GM12878 (cell line): Measurements from ENCODE around the gene DNTTIP2. TPM values are rescaled to one million over a fixed set of nuclear protein-coding genes. Genes with fewer than 3 reads are reported as not detected.

Experiments used
- ATAC-seq: fragments of 200-7000 bp; cut with Tn5 transposase; 3 replicates; pipeline ENCODE4 v1.9.1; 2020; ENCODE audit warnings: mild to moderate bottlenecking, moderate library complexity
- BruUV-seq: library from RNA; stranded (reverse); fragments of 400-500 nt; replicated peaks from 2 replicates; lab custom pipeline; 2021; lab: Mats Ljungman, UMichigan
- CTCF ChIA-PET: fragments of 300-600 bp; sonication (Branson Sonifier 250); formaldehyde crosslinking; extraction: SDS; loops from one replicate; lab custom pipeline; 2021; ENCODE audit warnings: inconsistent platforms; lab: Yijun Ruan, JAX
- POLR2A ChIA-PET: fragments of 350-600 bp; formaldehyde crosslinking; extraction: SDS; loops from one replicate; lab custom pipeline; 2021; ENCODE audit warnings: inconsistent platforms; lab: Charles Lee
- RAD21 ChIA-PET: fragments of 300-600 bp; sonication (Branson Sonifier 250); formaldehyde crosslinking; loops from one replicate; lab custom pipeline; 2023; ENCODE audit warnings: antibody characterized with exemption; ENCODE audit not compliant: unreplicated experiment; lab: Charles Lee
- SMC1A ChIA-PET: fragments of 300-600 bp; sonication (Branson Sonifier 250); formaldehyde crosslinking; loops from one replicate; lab custom pipeline; 2023; ENCODE audit not compliant: unreplicated experiment, uncharacterized antibody; lab: Charles Lee
- DNase-seq: peaks from one replicate; pipeline ENCODE4 v3.0.0-alpha.2; 2011; ENCODE audit warnings: low read depth, low spot score
- FAIRE-seq: peaks from 3 replicates; lab custom pipeline; 2011; peaks lifted over from hg19 to GRCh38; lab: Jason Lieb, UNC
- H2AFZ ChIP-seq: 2 replicates; pipeline ENCODE4 v1.6.0; 2011; ENCODE audit warnings: low read depth, low read length, control low read depth; ENCODE audit not compliant: control insufficient read depth
- H3K27ac ChIP-seq: 2 replicates; pipeline ENCODE4 v1.5.1; 2011; ENCODE audit warnings: control low read depth; ENCODE audit not compliant: control insufficient read depth, insufficient read depth
- H3K27me3 ChIP-seq, 2 experiments: replicated peaks in 1 of 2; 2 replicates each; pipeline versions ENCODE4 v1.6.0 to v1.6.1; 2011; ENCODE audit warnings: low read length in 1 of 2; ENCODE audit not compliant: control insufficient read depth in 2 of 2, insufficient read depth in 2 of 2
- H3K36me3 ChIP-seq, 2 experiments: 2 replicates each; pipeline ENCODE4 v1.5.1; 2011; ENCODE audit warnings: low read length in 1 of 2; ENCODE audit not compliant: control insufficient read depth in 2 of 2, insufficient read depth in 2 of 2
- H3K4me1 ChIP-seq: 2 replicates; pipeline ENCODE4 v1.6.1; 2011; ENCODE audit warnings: mild to moderate bottlenecking, low read length, moderate library complexity, mixed read lengths; ENCODE audit not compliant: control insufficient read depth, insufficient read depth
- H3K4me2 ChIP-seq: 2 replicates; pipeline ENCODE4 v1.6.0; 2011; ENCODE audit warnings: control low read depth; ENCODE audit not compliant: control insufficient read depth, insufficient read depth
- H3K4me3 ChIP-seq: fragments of 200-600 bp; sonication (generic); 2 replicates; pipeline ENCODE4 v1.5.1; 2016
- H3K79me2 ChIP-seq: 2 replicates; pipeline ENCODE4 v1.6.0; 2011; ENCODE audit warnings: low read length; ENCODE audit not compliant: control insufficient read depth, insufficient read depth
- H3K9ac ChIP-seq: 2 replicates; pipeline ENCODE4 v1.8.0; 2011; ENCODE audit warnings: low read length, control low read depth, mixed read lengths; ENCODE audit not compliant: control insufficient read depth, insufficient read depth
- H3K9me3 ChIP-seq: replicated peaks from 3 replicates; pipeline ENCODE4 v1.5.1; 2011; ENCODE audit warnings: mild to moderate bottlenecking, low read length; ENCODE audit not compliant: control insufficient read depth, insufficient read depth
- H4K20me1 ChIP-seq: 2 replicates; pipeline ENCODE4 v1.6.0; 2011; ENCODE audit not compliant: control insufficient read depth, insufficient read depth
- ATF7 ChIP-seq: fragments of 450-650 bp; IDR thresholded peaks from 2 replicates; pipeline ENCODE4 v1.6.1; 2016; ENCODE audit warnings: low read depth, mild to moderate bottlenecking
- CREB1 ChIP-seq: IDR thresholded peaks from 2 replicates; pipeline ENCODE4 v1.6.1; 2012; ENCODE audit warnings: low read depth, mild to moderate bottlenecking, inconsistent platforms
- CUX1 ChIP-seq: IDR thresholded peaks from 2 replicates; pipeline ENCODE4 v1.6.1; 2012; ENCODE audit warnings: improper control_type of control experiment, low read depth, low read length; ENCODE audit not compliant: insufficient replicate concordance
- IKZF1 ChIP-seq: fragments of 450-650 bp; conservative IDR thresholded peaks from 2 replicates; pipeline ENCODE4 v1.6.1; 2017; ENCODE audit warnings: antibody characterized with exemption, mild to moderate bottlenecking
- NBN ChIP-seq: fragments of 450-650 bp; IDR thresholded peaks from 2 replicates; pipeline ENCODE4 v1.6.1; 2016
- NFXL1 ChIP-seq: fragments of 450-650 bp; IDR thresholded peaks from 2 replicates; pipeline ENCODE4 v1.6.1; 2017; ENCODE audit warnings: antibody characterized with exemption, mild to moderate bottlenecking, borderline replicate concordance
- PML ChIP-seq: IDR thresholded peaks from 2 replicates; pipeline ENCODE4 v1.6.1; 2012; ENCODE audit warnings: low read length, inconsistent platforms
- POLR2AphosphoS5 ChIP-seq: IDR thresholded peaks from 2 replicates; pipeline ENCODE4 v1.6.1; 2011; ENCODE audit warnings: mild to moderate bottlenecking, low read length, inconsistent platforms
- RUNX3 ChIP-seq: IDR thresholded peaks from 2 replicates; pipeline ENCODE4 v1.6.1; 2012; ENCODE audit warnings: low read length, inconsistent platforms
- SMARCA5 ChIP-seq: fragments of 450-650 bp; IDR thresholded peaks from 2 replicates; pipeline ENCODE4 v1.6.1; 2017; ENCODE audit warnings: mild to moderate bottlenecking
- SP1 ChIP-seq: IDR thresholded peaks from one replicate; pipeline ENCODE4 v1.6.1; 2011; ENCODE audit warnings: low read depth, low read length
- TCF3 ChIP-seq: IDR thresholded peaks from 2 replicates; pipeline ENCODE4 v1.6.1; 2012; ENCODE audit warnings: low read depth, mild to moderate bottlenecking, low read length, borderline replicate concordance; ENCODE audit not compliant: insufficient read depth
- ZNF207 ChIP-seq: fragments of 450-650 bp; IDR thresholded peaks from 2 replicates; pipeline ENCODE4 v1.6.1; 2014; ENCODE audit warnings: antibody characterized with exemption, mild to moderate bottlenecking, borderline replicate concordance
- ZNF24 ChIP-seq: fragments of 450-650 bp; IDR thresholded peaks from 2 replicates; pipeline ENCODE4 v1.6.1; 2017; ENCODE audit warnings: antibody characterized with exemption, mild to moderate bottlenecking
- ZNF384 ChIP-seq: IDR thresholded peaks from 2 replicates; pipeline ENCODE4 v1.6.1; 2012; ENCODE audit warnings: low read depth, mild to moderate bottlenecking, low read length, improper control_type of control experiment, borderline replicate concordance
- ZNF622 ChIP-seq: fragments of 450-650 bp; IDR thresholded peaks from 2 replicates; pipeline ENCODE4 v1.6.1; 2017; ENCODE audit warnings: mild to moderate bottlenecking, inconsistent platforms
- ZSCAN29 ChIP-seq: fragments of 450-650 bp; IDR thresholded peaks from 2 replicates; pipeline ENCODE4 v1.6.1; 2017; ENCODE audit warnings: mild to moderate bottlenecking, moderate library complexity
- WGBS: methylation state at CpG from one replicate; pipeline ENCODE4 v1.1.6; 2016; ENCODE audit warnings: low lambda C conversion rate; ENCODE audit not compliant: insufficient replicate concordance, insufficient coverage; ENCODE audit errors: missing lambda C conversion rate; 5-methylcytosine and 5-hydroxymethylcytosine counted together
- in situ Hi-C: fragments of 300-500 bp; cut with MboI; formaldehyde crosslinking; loops from 9 replicates; pipeline ENCODE4 v1.14.3; 2018; ENCODE audit warnings: mixed read lengths
- intact Hi-C: fragments of 100-400 bp; cut with micrococcal nuclease; formaldehyde crosslinking; loops from one replicate; pipeline ENCODE4 v1.14.2; 2022; ENCODE audit not compliant: unreplicated experiment
- polyA plus RNA-seq, 11 experiments: library from polyadenylated mRNA; depleted of rRNA in 4 of 11; unstranded in 6 of 11; stranded (reverse) in 5 of 11; fragments of >200 nt; fragmentation: Nextera tagmentation in 4 of 11; fragmentation: Illumina TruSeq in 1 of 11; extraction: Ambion mirVana in 4 of 11; extraction: Trizol in 1 of 11; gene quantifications; 1 replicate in 1 of 11; 2 replicates in 10 of 11; pipeline versions ENCODE4 v1.2.1 to v1.2.3, GENCODE V29; 2011 to 2016; ENCODE audit warnings: inconsistent platforms in 2 of 11, missing spikeins in 2 of 11, low read depth in 1 of 11
- total RNA-seq, 4 experiments: library from RNA; depleted of rRNA in 3 of 4; stranded (reverse); fragments of >200 nt in 3 of 4; fragmentation: Illumina TruSeq in 1 of 4; extraction: Trizol in 1 of 4; gene quantifications; 2 replicates each; pipeline versions ENCODE4 v1.2.1 to v1.2.3, GENCODE V29; 2013 to 2021
- TF ChIP-seq, protein P1 (sequence below): IDR thresholded peaks from 2 replicates; pipeline ENCODE4 v1.6.1; 2012; ENCODE audit warnings: low read depth, low read length, improper control_type of control experiment

The DNTTIP2 gene
- total and polyA plus RNA-seq, 10 of the 15 experiments (the other 5 are each of a cell fraction or from before 2014, with no cell fraction given): 34.3 to 99.2 (median 74.9) TPM

DNA sequence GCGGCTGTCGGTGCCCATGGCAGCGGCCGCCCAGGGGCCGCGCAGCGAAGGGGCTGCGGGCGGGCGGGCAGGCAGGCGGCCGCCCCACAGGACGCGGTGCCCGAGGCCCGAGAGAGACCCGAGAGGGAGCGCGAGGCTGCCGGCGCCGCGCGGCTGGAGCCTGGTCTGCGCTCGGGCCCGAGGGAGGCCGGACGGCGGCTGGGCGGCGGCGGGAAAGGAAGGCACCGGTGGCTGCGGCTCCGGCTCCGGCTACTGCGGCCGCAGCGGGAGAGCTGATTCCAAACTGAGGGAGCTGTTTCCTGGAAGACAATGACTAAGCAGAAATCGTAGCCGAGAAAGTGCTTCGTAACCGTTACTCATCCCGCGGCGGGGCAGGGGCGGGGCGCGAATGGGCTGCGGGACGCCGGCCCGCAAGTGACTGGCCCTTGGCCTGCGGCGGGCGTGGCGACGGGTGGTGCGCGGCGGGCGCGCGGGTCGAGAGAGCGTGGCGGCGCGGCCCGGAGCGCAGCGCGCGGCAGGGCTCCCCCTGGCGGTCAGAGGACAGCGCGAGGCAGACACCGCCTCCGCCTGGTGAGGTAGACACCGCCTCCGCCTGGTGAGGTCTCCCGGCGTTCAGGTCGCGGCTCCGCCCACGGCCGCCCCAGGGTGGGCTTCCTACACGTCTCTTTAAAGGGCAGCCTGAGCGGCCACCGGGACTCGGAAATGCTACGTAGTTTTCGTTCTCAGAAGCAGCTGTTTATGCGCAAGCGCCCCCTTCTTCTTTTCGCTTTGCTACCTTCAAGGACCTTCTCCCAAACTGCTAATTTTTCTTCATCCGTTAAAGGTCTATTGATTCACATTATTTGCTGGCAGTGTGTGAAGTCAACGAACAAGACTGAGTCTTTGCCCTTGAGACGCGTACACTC is 30.4 kb upstream of the DNTTIP2 start, which contains the start of gene GCLM:
Gene GCLM, minus strand, starts transcription at position 285 of the 905 bp plus-strand sequence. Its CDS starts 267 bp downstream, at position 18.
- ChIA-PET CTCF (interaction anchor here (0.9 to 2.2 kb wide), 6 partner anchors 9 to 194 kb away, joined by 3 to 12 read pairs (median 4); no protein-coding TSS in a partner anchor), RAD21 (interaction anchor here (0.9 to 1.7 kb wide), 2 partner anchors 30 to 64 kb away, joined by 3 to 4 read pairs; partner anchors contain the start of gene DNTTIP2), SMC1A (interaction anchor here (0.6 to 1.2 kb wide), 5 partner anchors 24 to 1221 kb away, joined by 3 to 4 read pairs (median 3); no protein-coding TSS in a partner anchor), POLR2A (interaction anchor here (0.8 kb wide), 1 partner anchor 13 kb away, joined by 4 read pairs; no protein-coding TSS in a partner anchor)
- BruUV-seq: no TSS peak
- in situ Hi-C loops: no loop called here
- Histone ChIP-seq H3K79me2 (peaks cover 32% of the 10 kb centered on the region), H4K20me1 (no peaks in the 10 kb centered on the region), H3K4me3 (peak within 1 kb of the TSS; percentile 74), H3K9ac (peak within 1 kb of the TSS; percentile 73), H3K9me3 (no peaks in the 10 kb centered on the region), H3K27ac (peak within 1 kb of the TSS; percentile 42; the same call in 1 of the 2 replicates), H3K4me2 (peak within 1 kb of the TSS; percentile 82), H3K4me1 (no peaks in the 10 kb centered on the region; the same call in 1 of the 2 replicates), H3K27me3 (no peaks in the 10 kb centered on the region), H3K36me3 (no peaks in the 10 kb centered on the region), H2AFZ (peak within 1 kb of the TSS; percentile 87)
- DNase-seq: peak; percentile 40
- 2% methylated on average over 68 of the region's 102 CpGs for WGBS
- peak; percentile 69 for FAIRE-seq
- peak; percentile 93 for ATAC-seq
- intact Hi-C loops: loop anchor here (1.0 to 2.0 kb wide), 2 partner anchors 30 to 63 kb away; partner anchors contain the start of gene DNTTIP2
- TF ChIP-seq RUNX3 (peak; percentile 62), NFXL1 (no peak), ZSCAN29 (peak; percentile 80), PML (no peak), ZNF622 (no peak), ZNF207 (0 out of 2 replicates have a peak, but pooled peaks have one; percentile 54), NBN (0 out of 2 replicates have a peak, but pooled peaks have one; percentile 71), POLR2AphosphoS5 (no peak), SMARCA5 (peak; percentile 99), IKZF1 (peak; percentile 89), SP1 (no peak), CUX1 (no peak), ZNF24 (peak; percentile 54; the same call in 1 of the 2 replicates), ZNF384 (no peak), ATF7 (peak; percentile 71), TCF3 (peak; percentile 53; the same call in 1 of the 2 replicates), CREB1 (peak; percentile 64; the same call in 1 of the 2 replicates)
- TF ChIP-seq, protein P1, sequence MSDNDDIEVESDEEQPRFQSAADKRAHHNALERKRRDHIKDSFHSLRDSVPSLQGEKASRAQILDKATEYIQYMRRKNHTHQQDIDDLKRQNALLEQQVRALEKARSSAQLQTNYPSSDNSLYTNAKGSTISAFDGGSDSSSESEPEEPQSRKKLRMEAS: 0 out of 2 replicates have a peak, but pooled peaks have one; percentile 25
